IMR-90 (cell line): ENCODE results near the gene YPEL5. TPM values are rescaled to one million over a fixed set of nuclear protein-coding genes. Genes with fewer than 3 reads are reported as not detected.

ENCODE experiments used
- ATAC-seq: fragments of 200-7000 bp; cut with Tn5 transposase; 2 replicates; pipeline ENCODE4 v1.9.1; 2020; ENCODE audit warnings: low read depth, mild to moderate bottlenecking, moderate library complexity
- BruUV-seq: library from RNA; stranded (reverse); fragments of 400-500 nt; replicated peaks from 2 replicates; lab custom pipeline; 2021; lab: Mats Ljungman, UMichigan
- CTCF ChIA-PET: fragments of 300-600 bp; formaldehyde crosslinking; extraction: SDS; loops from one replicate; lab custom pipeline; 2021; ENCODE audit warnings: antibody characterized with exemption; lab: Yijun Ruan, JAX
- POLR2A ChIA-PET: fragments of 300-600 bp; sonication (Branson Sonifier 250); formaldehyde crosslinking; loops from one replicate; lab custom pipeline; 2022; ENCODE audit warnings: antibody characterized with exemption; ENCODE audit not compliant: unreplicated experiment; lab: Charles Lee
- DNase-seq: peaks from one replicate; pipeline ENCODE4 v3.0.0; 2013
- H2AFZ ChIP-seq: replicated peaks from 2 replicates; pipeline ENCODE3; 2013; ENCODE audit warnings: low read length, mild to moderate bottlenecking; ENCODE audit not compliant: poor library complexity
- H2AK5ac ChIP-seq: 2 replicates; pipeline ENCODE4 v1.6.1; 2013; ENCODE audit warnings: low read depth, low read length, inconsistent platforms
- H2AK9ac ChIP-seq: replicated peaks from 2 replicates; pipeline ENCODE3; 2013; ENCODE audit warnings: mild to moderate bottlenecking, low read depth, low read length, moderate library complexity; ENCODE audit not compliant: poor library complexity
- H2BK120ac ChIP-seq: 2 replicates; pipeline ENCODE4 v1.6.1; 2013; ENCODE audit warnings: low read depth, low read length, inconsistent platforms
- H2BK15ac ChIP-seq: 3 replicates; pipeline ENCODE4 v1.6.1; 2013; ENCODE audit warnings: low read depth, low read length, inconsistent platforms
- H2BK20ac ChIP-seq: 2 replicates; pipeline ENCODE4 v1.6.1; 2013; ENCODE audit warnings: low read depth, mild to moderate bottlenecking, inconsistent platforms, low read length, moderate library complexity
- H2BK5ac ChIP-seq: 2 replicates; pipeline ENCODE4 v1.6.1; 2013; ENCODE audit warnings: mild to moderate bottlenecking, low read depth, low read length, inconsistent platforms; ENCODE audit not compliant: poor library complexity, severe bottlenecking
- H3K14ac ChIP-seq: replicated peaks from 2 replicates; pipeline ENCODE4 v1.6.1; 2013; ENCODE audit warnings: low read depth, low read length, inconsistent platforms
- H3K18ac ChIP-seq: 2 replicates; pipeline ENCODE4 v1.6.1; 2013; ENCODE audit warnings: low read depth, low read length, control low read depth
- H3K23ac ChIP-seq: 2 replicates; pipeline ENCODE4 v1.6.1; 2013; ENCODE audit warnings: low read depth, low read length, inconsistent platforms
- H3K27ac ChIP-seq: 2 replicates; pipeline ENCODE4 v1.5.1; 2013; ENCODE audit warnings: mild to moderate bottlenecking, control low read depth, low read length; ENCODE audit not compliant: insufficient read depth
- H3K27me3 ChIP-seq: 2 replicates; pipeline ENCODE4 v1.6.1; 2013; ENCODE audit warnings: low read length; ENCODE audit not compliant: control insufficient read depth, insufficient read depth
- H3K36me3 ChIP-seq: 2 replicates; pipeline ENCODE4 v1.6.1; 2013; ENCODE audit warnings: low read length, mixed read lengths; ENCODE audit not compliant: control insufficient read depth, insufficient read depth
- H3K4ac ChIP-seq: 2 replicates; pipeline ENCODE4 v1.6.1; 2013; ENCODE audit warnings: low read depth, low read length, inconsistent platforms
- H3K4me1 ChIP-seq: 2 replicates; pipeline ENCODE4 v1.6.1; 2013; ENCODE audit warnings: low read length, mixed read lengths; ENCODE audit not compliant: control insufficient read depth, insufficient read depth
- H3K4me2 ChIP-seq: 2 replicates; pipeline ENCODE4 v1.6.1; 2013; ENCODE audit warnings: low read depth, mild to moderate bottlenecking, control low read depth, low read length, moderate library complexity
- H3K4me3 ChIP-seq: 2 replicates; pipeline ENCODE4 v1.5.1; 2013; ENCODE audit warnings: low read depth, mild to moderate bottlenecking, control low read depth, low read length, moderate library complexity; ENCODE audit not compliant: insufficient read depth
- H3K56ac ChIP-seq: 2 replicates; pipeline ENCODE4 v1.6.1; 2013; ENCODE audit warnings: low read length, inconsistent platforms; ENCODE audit not compliant: insufficient read depth; ENCODE audit errors: extremely low read depth
- H3K79me1 ChIP-seq, 2 experiments: 2 replicates each; pipeline ENCODE4 v1.6.1; 2013; ENCODE audit warnings: low read length in 2 of 2, inconsistent platforms in 1 of 2, low read depth in 1 of 2
- H3K9ac ChIP-seq: 2 replicates; pipeline ENCODE4 v1.6.1; 2013; ENCODE audit warnings: low read depth, low read length, control low read depth
- H3K9me1 ChIP-seq: 2 replicates; pipeline ENCODE4 v1.6.1; 2013; ENCODE audit warnings: low read length, inconsistent platforms; ENCODE audit not compliant: insufficient read depth
- H3K9me3 ChIP-seq: 2 replicates; pipeline ENCODE4 v1.6.1; 2013; ENCODE audit warnings: low read length; ENCODE audit not compliant: control insufficient read depth, insufficient read depth
- H4K20me1 ChIP-seq: 2 replicates; pipeline ENCODE4 v1.6.1; 2013; ENCODE audit warnings: low read length, inconsistent platforms; ENCODE audit not compliant: insufficient read depth
- H4K5ac ChIP-seq: 2 replicates; pipeline ENCODE4 v1.6.1; 2013; ENCODE audit warnings: mild to moderate bottlenecking, low read depth, low read length, control low read depth
- H4K8ac ChIP-seq, 2 experiments: 2 replicates each; pipeline ENCODE4 v1.6.1; 2013; ENCODE audit warnings: low read depth in 2 of 2, low read length in 2 of 2, control low read depth in 1 of 2, inconsistent platforms in 1 of 2
- H4K91ac ChIP-seq: 2 replicates; pipeline ENCODE4 v1.6.1; 2013; ENCODE audit warnings: low read depth, low read length, inconsistent platforms; ENCODE audit not compliant: insufficient read depth
- BHLHE40 ChIP-seq: fragments of 150-350 bp; IDR thresholded peaks from 2 replicates; pipeline ENCODE4 v1.6.1; 2016; ENCODE audit warnings: mild to moderate bottlenecking, low read depth, low read length
- CEBPB ChIP-seq: IDR thresholded peaks from 2 replicates; pipeline ENCODE4 v1.6.1; 2012; ENCODE audit warnings: low read depth, low read length, improper control_type of control experiment
- CHD1 ChIP-seq: IDR thresholded peaks from 2 replicates; pipeline ENCODE4 v1.6.1; 2012; ENCODE audit warnings: low read depth, low read length, improper control_type of control experiment
- CTCF ChIP-seq: conservative IDR thresholded peaks from 2 replicates; pipeline ENCODE4 v1.5.1; 2012; ENCODE audit warnings: mild to moderate bottlenecking, low read depth, low read length, improper control_type of control experiment
- ELK1 ChIP-seq: fragments of 150-350 bp; IDR thresholded peaks from 2 replicates; pipeline ENCODE4 v1.6.1; 2016; ENCODE audit warnings: low read depth, mild to moderate bottlenecking, low read length, moderate library complexity, borderline replicate concordance
- FOS ChIP-seq: fragments of 150-350 bp; IDR thresholded peaks from 2 replicates; pipeline ENCODE4 v1.6.1; 2016; ENCODE audit warnings: low read depth, low read length
- MAFK ChIP-seq: IDR thresholded peaks from 2 replicates; pipeline ENCODE4 v1.6.1; 2012; ENCODE audit warnings: low read depth, low read length, improper control_type of control experiment
- MAZ ChIP-seq: IDR thresholded peaks from 2 replicates; pipeline ENCODE4 v1.6.1; 2012; ENCODE audit warnings: low read depth, mild to moderate bottlenecking, low read length, improper control_type of control experiment, moderate library complexity, borderline replicate concordance
- MXI1 ChIP-seq: IDR thresholded peaks from 2 replicates; pipeline ENCODE4 v1.6.1; 2012; ENCODE audit warnings: low read depth, mild to moderate bottlenecking, low read length, moderate library complexity, borderline replicate concordance
- NFE2L2 ChIP-seq: fragments of 150-350 bp; IDR thresholded peaks from 2 replicates; pipeline ENCODE4 v1.6.1; 2016; ENCODE audit warnings: low read depth, mild to moderate bottlenecking, low read length
- POLR2A ChIP-seq: IDR thresholded peaks from 2 replicates; pipeline ENCODE4 v1.6.1; 2012; ENCODE audit warnings: mild to moderate bottlenecking, low read depth, low read length
- RAD21 ChIP-seq: IDR thresholded peaks from 2 replicates; pipeline ENCODE4 v1.6.1; 2012; ENCODE audit warnings: low read length, improper control_type of control experiment
- RCOR1 ChIP-seq: IDR thresholded peaks from 2 replicates; pipeline ENCODE4 v1.6.1; 2012; ENCODE audit warnings: mild to moderate bottlenecking, low read length, improper control_type of control experiment; ENCODE audit not compliant: insufficient replicate concordance
- RFX5 ChIP-seq: IDR thresholded peaks from 2 replicates; pipeline ENCODE4 v1.8.0; 2012; ENCODE audit warnings: low read depth, mild to moderate bottlenecking, low read length, moderate library complexity
- USF2 ChIP-seq: fragments of 150-350 bp; IDR thresholded peaks from 2 replicates; pipeline ENCODE4 v1.6.1; 2017; ENCODE audit warnings: mild to moderate bottlenecking, antibody characterized with exemption, low read length, low read depth
- WGBS, 2 experiments: methylation state at CpG; one replicate each; pipeline versions ENCODE4 v1.1.5 to v1.1.7; 2013; ENCODE audit warnings: missing lambda C conversion rate in 2 of 2; ENCODE audit not compliant: insufficient read length in 1 of 2; ENCODE audit errors: extremely low coverage in 2 of 2; 5-methylcytosine and 5-hydroxymethylcytosine counted together
- dilution Hi-C: fragments of 300-500 bp; cut with HindIII; formaldehyde crosslinking; loops from one replicate; pipeline ENCODE4 v1.14.3; 2018; ENCODE audit warnings: low sequenced_read_pairs; ENCODE audit not compliant: unreplicated experiment
- in situ Hi-C: fragments of 300-500 bp; cut with MboI; formaldehyde crosslinking; loops from 3 replicates; pipeline ENCODE4 v1.14.3; 2019; ENCODE audit warnings: low sequenced_read_pairs, inconsistent platforms, mixed read lengths
- intact Hi-C: fragments of 100-400 bp; cut with micrococcal nuclease; formaldehyde crosslinking; loops from 2 replicates; pipeline ENCODE4 v1.10.0; 2022
- polyA plus RNA-seq, 3 experiments: library from polyadenylated mRNA; depleted of rRNA; stranded (reverse); fragments of >200 nt; gene quantifications; 2 replicates each; pipeline ENCODE4 v1.2.3, GENCODE V29; 2012; ENCODE audit warnings: low replicate concordance in 1 of 3
- total RNA-seq: library from RNA; depleted of rRNA; stranded (reverse); fragments of >200 nt; gene quantifications from 2 replicates; pipeline ENCODE4 v1.2.3, GENCODE V29; 2012

YPEL5 gene
- total and polyA plus RNA-seq, 2 of the 4 experiments (the other 2 are of a cell fraction): 40.7 to 62.6 TPM

- TF ChIP-seq NFE2L2 (no peak), RCOR1 (no peak), MAZ (no peak), RFX5 (no peak), MAFK (no peak), CHD1 (no peak), CEBPB (no peak), RAD21 (no peak), BHLHE40 (no peak), POLR2A (no peak), CTCF (no peak), MXI1 (no peak), USF2 (no peak), FOS (no peak), ELK1 (no peak)
- H4K8ac ChIP-seq: no peak overlapping the region
- no peak overlapping the region for H3K9ac ChIP-seq
- H3K9me1 ChIP-seq: no peaks in the 10 kb centered on the region
- H3K4ac ChIP-seq: no peak overlapping the region
- in situ Hi-C loops: no loop called here
- H4K5ac ChIP-seq: no peak overlapping the region
- no peak overlapping the region for H3K23ac ChIP-seq
- no peaks in the 10 kb centered on the region for H3K4me1 ChIP-seq
- no peak overlapping the region for H2BK120ac ChIP-seq
- peaks cover 28% of the 10 kb centered on the region for H3K27me3 ChIP-seq
- WGBS, 2 experiments: no CpG with 5 or more reads among the region's 5 CpGs
- ChIA-PET POLR2A (no interaction called here), CTCF (no interaction called here)
- H3K4me3 ChIP-seq: no peak overlapping the region
- H3K18ac ChIP-seq: no peak overlapping the region
- no peak overlapping the region for H2AK5ac ChIP-seq
- H2AFZ ChIP-seq: no peak overlapping the region
- no peak overlapping the region for H2AK9ac ChIP-seq
- no peaks in the 10 kb centered on the region for H3K9me3 ChIP-seq
- H3K14ac ChIP-seq: no peak overlapping the region
- no peaks in the 10 kb centered on the region for H4K20me1 ChIP-seq
- intact Hi-C loops: no loop called here
- no peak overlapping the region for H3K4me2 ChIP-seq
- no peak overlapping the region for H2BK15ac ChIP-seq
- H3K56ac ChIP-seq: no peak overlapping the region
- ATAC-seq (no peak), DNase-seq (no peak)
- no peaks in the 10 kb centered on the region for H3K79me1 ChIP-seq
- no peaks in the 10 kb centered on the region for H3K36me3 ChIP-seq
- H3K27ac ChIP-seq: no peak overlapping the region
- H2BK5ac ChIP-seq: no peak overlapping the region
- H2BK20ac ChIP-seq: no peak overlapping the region
- BruUV-seq: no TSS peak
- dilution Hi-C loops: no loop called here
- H4K91ac ChIP-seq: no peak overlapping the region
Measured at GRCh38 chr2:30134582-30134981, 12.2 kb upstream of the YPEL5 start.
